NOMO-1 treated with dmso at 0.1 percent for 144 hours (cell line): Measurements from ENCODE around the gene POTEI.
"Not testable (repeated sequence)": the region's sequence is repeated elsewhere in the genome, so short reads cannot be mapped to it uniquely, and the experiment has no call there.

ENCODE experiments used
- DNase-seq: peaks from one replicate; lab custom pipeline; 2025; ENCODE audit not compliant: unreplicated experiment; lab: John Stamatoyannopoulos, UW

POTEI gene

DNA sequence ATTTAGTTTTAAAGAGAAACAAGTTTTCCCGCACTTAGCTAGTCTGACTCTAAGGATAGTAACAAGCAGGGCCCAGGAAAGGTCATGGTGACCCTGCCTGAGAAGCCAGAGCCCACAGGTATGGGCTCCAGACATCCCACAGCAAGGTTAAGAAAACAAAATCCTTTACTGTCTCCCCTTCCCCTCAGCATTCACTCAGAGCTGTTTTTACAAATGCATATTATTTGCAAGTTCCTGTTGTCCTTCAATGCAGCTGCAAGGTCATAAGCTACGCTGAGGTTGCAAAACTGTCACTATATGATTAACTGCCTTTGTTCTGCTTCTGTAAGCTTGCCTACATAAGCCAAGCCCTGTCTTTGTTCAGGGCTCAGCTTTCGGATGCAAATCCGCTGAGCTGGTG is 18.1 kb downstream of the POTEI start:
- not testable (repeated sequence) for DNase-seq

DNA sequence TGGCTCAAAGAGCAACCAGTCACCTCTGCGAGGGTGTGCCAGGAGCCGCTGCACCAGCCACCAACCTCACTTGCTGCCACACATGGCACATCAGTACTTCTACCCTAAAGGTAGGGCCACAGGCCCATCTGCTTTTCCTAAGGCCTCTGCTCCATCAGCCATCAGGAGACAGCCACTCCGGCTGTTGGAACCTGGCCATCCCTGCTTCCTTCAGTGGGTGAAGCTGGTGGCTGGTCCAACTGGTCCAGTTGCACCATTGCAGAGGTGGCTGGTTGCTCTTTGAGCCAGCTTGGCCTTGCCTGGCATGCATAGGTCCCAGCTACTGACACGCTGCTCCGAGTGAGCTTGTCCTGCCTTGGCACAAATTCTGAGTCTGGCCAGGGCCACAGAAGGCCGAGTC is 53.7 kb downstream of the POTEI start:
- not testable (repeated sequence) for DNase-seq

DNA sequence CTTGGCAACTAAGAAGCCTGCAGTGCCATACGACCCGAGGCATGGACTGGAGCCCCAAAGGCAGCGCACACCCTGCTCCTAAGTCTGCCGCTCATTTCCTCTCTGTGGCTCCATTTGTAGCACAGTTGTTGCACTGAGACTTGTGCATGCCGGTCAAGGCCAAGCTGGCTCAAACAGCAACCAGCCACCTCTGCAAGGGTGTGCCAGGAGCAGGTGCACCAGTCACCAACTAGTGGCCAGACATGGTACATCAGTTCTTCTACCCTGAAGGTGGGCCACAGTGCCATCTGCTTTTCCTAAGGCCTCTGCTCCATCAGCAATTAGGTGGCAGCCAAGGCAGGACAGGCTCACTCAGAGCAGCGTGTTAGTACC is 54.4 kb downstream of the POTEI start:
- not testable (repeated sequence) for DNase-seq

DNA sequence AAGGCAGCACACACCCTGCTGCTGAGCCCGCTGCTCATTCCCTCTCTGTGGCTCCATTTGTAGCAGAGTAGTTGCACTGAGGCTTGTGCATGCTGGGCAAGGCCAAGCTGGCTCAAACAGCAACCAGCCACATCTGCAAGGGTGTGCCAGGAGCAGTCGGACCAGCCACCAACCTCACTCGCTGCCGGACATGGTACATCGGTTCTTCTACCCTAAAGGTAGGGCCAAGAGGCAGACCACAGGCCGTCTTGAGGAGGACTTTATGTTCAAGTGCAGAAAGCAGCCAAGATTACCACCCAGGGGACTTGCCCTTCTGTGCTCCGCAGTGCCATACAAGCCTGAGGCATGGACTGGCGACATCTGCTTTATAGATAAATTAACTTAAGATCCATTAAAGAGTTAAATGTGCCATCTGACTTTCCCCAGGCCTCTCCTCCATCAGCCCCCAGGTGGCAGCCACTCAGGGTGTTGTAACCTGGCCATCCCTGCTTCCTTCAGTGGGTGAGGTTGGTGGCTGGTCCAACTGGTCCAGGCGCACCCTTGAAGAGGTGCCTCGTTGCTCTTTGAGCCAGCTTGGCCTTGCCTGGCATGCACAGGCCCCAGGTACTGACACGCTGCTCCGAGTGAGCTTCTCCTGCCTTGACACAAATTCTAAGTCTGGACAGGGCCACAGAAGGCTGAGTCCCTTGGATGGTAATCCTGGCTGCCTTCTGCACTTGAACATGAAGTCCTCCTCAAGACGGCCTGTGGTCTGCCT is 55.0 kb downstream of the POTEI start:
- DNase-seq, result not testable (repeated sequence)

DNA sequence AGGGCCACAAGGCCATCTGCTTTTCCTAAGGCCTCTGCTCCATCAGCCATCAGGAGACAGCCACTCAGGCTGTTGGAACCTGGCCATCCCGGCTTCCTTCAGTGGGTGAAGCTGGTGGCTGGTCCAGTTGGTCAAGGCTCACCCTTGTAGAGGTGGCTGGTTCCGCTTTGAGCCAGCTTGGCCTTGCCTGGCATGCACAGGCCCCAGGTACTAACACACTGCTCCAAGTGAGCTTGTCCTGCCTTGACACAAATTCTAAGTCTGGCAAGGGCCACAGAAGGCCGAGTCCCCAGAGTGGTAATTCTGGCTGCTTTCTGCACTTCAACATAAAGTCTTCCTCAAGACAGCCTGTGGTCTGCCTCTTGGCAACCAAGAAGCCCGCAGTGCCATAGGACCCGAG is 56.2 kb downstream of the POTEI start:
- DNase-seq, result not testable (repeated sequence)

DNA sequence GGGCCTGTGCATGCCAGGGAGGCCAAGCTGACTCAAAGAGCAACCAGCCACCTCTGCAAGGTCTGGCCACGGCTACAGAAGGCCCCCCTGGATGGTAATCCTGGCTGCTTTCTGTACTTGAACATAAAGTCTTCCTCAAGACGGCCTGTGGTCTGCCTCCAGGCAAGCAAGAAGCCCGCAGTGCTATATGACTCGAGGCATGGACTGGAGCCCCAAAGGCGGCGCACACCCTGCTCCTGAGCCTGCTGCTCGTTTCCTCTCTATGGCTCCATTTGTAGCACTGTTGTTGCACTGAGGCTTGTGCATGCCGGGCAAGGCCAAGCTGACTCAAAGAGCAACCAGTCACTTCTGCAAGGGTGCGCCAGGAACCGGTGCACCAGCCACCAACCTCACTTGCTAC is 57.3 kb downstream of the POTEI start:
- not testable (repeated sequence) for DNase-seq

DNA sequence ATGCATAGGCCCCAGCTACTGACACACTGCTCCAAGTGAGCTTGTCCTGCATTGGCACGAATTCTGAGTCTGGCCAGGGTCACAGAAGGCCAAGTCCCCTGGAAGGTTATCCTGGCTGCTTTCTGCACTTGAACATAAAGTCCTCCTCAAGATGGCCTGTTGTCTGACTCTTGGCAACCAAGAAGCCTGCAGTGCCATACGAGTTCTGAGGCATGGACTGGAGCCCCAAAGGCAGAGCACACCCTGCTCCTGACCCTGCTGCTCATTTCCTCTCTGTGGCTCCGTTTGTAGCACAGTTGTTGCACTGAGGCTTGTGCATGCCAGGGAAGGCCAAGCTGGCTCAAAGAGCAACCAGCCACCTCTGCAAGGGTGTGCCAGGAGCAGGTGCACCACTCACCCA is 57.9 kb downstream of the POTEI start:
- not testable (repeated sequence) for DNase-seq

DNA sequence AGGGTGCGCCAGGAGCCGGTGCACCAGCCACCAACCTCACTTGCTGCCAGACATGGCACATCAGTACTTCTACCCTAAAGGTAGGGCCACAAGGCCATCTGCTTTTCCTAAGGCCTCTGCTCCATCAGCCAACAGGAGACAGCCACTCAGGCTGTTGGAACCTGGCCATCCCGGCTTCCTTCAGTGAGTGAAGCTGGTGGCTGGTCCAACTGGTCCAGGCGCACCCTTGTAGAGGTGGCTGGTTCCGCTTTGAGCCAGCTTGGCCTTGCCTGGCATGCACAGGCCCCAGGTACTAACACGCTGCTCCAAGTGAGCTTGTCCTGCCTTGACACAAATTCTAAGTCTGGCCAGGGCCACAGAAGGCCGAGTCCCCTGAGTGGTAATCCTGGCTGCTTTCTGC is 58.8 kb downstream of the POTEI start:
- DNase-seq, result not testable (repeated sequence)

DNA sequence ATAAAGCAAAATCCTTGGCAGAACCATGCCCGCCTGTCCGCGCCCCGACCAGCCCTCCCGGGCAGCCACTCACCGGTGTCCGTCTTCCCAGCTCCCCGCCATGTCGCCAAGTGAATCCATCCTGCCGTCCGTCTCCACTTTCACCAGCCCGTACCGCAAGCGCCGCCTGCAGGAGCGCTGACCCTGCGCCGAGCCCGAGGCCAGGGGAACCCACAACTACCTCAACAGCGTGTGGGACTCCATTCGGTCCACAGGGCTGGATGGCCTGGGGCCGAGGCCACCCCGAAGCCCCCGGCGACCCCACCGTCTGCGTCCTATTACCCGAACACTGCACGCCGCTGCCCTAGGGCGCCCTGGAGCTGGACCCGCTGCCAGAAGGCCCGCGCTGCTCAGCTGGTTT is 81.5 kb downstream of the POTEI start:
- not testable (repeated sequence) for DNase-seq

DNA sequence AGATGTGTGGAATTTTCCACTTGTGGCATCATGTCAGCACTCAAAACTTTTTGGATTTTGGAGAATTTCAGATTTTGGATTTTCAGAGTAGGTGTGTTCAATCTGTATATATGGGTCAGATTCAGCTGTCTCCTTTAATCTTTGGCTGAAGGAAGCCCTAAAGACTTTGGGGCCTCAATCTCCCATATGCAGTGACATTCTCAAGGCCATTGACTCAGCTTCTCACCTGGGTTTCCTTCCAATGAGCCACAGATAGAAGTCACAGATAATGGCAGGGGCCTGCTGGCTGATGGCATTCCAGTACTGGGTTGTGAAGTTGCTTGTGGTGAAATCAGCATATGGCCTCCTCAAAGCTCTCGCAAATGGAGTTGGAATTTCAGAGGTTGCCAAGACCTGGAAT is 90.3 kb downstream of the POTEI start:
- not testable (repeated sequence) for DNase-seq

DNA sequence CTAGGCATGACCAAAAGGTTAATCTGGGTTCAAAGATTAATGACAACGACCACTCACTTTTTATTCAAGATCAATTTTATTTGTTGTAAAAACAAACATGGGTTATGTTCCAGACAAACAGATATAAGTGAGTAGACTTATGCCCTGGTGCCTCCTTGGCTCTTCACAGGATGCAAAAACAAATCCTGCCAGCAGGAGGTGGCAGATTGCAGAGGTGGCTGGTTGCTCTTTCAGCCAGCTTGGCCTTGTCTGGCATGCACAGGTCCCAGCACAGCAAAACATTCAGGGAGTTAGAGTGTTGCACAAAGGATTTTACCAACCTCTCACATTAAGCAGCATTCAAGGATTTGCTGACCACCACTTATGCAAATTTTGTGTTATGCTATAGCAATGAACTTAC is 92.4 kb downstream of the POTEI start:
- DNase-seq, result not testable (repeated sequence)
